Measurements from ENCODE around the gene RAB27B.

Gene RAB27B

GRCh38 chr18:54875063-54875462 lies 46.8 kb downstream of the RAB27B start:
- H3K27me3 ChIP-seq (replicated peaks) = no peaks in the 10 kb centered on the region
- in situ Hi-C loops (cut with HindIII; ENCODE audit: low pct_ligation_motif_present, low sequenced_read_pairs) = no loop called here
- H3K4me3 ChIP-seq (ENCODE audit: low read depth, low read length) = no peak overlapping the region
- DNase-seq = no peak
- no peak overlapping the region for H3K27ac ChIP-seq
- no peaks in the 10 kb centered on the region for H3K36me3 ChIP-seq (replicated peaks)
- no peak for TF ChIP-seq CTCF (IDR thresholded peaks at IDR 0.05; ENCODE audit: low read depth, low read length, missing control alignments)

GRCh38 chr18:54877076-54877475 lies 48.8 kb downstream of the RAB27B start:
- Histone ChIP-seq H3K4me3 (ENCODE audit: low read depth, low read length) (no peak overlapping the region), H3K27ac (no peak overlapping the region), H3K36me3 (replicated peaks) (no peaks in the 10 kb centered on the region), H3K27me3 (replicated peaks) (no peaks in the 10 kb centered on the region)
- TF ChIP-seq CTCF (IDR thresholded peaks at IDR 0.05; ENCODE audit: low read depth, low read length, missing control alignments) = no peak
- in situ Hi-C loops (cut with HindIII; ENCODE audit: low pct_ligation_motif_present, low sequenced_read_pairs) = no loop called here
- DNase-seq = no peak

DNA sequence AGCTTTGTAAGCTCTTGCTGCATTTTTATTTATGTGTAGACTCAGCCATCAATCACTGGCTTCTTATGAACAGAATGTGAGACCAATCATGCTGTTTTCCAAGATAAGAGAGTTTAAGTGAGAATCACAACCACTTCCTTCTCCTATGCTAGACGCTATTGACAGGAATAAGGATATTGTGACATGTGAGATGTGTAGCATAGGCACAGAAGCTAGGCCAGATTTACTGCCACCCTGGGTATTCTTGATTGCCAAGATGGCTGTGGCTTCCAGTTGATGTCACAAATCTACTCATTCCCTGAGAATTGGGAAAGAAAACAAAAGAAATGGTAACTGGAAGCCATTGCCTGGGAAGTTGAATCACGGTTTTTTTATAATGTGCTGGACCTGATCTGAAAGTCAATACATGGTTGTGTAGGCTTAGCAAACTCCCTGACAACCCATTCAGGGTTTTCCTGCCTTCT lies 49.9 kb downstream of the RAB27B start:
- Histone ChIP-seq H3K27ac (peak overlapping the region; percentile 10), H3K36me3 (replicated peaks) (no peaks in the 10 kb centered on the region), H3K27me3 (replicated peaks) (no peaks in the 10 kb centered on the region), H3K4me3 (ENCODE audit: low read depth, low read length) (no peak overlapping the region)
- no peak for TF ChIP-seq CTCF (IDR thresholded peaks at IDR 0.05; ENCODE audit: low read depth, low read length, missing control alignments)
- DNase-seq = peak; percentile 13
- in situ Hi-C loops (cut with HindIII; ENCODE audit: low pct_ligation_motif_present, low sequenced_read_pairs) = no loop called here

DNA sequence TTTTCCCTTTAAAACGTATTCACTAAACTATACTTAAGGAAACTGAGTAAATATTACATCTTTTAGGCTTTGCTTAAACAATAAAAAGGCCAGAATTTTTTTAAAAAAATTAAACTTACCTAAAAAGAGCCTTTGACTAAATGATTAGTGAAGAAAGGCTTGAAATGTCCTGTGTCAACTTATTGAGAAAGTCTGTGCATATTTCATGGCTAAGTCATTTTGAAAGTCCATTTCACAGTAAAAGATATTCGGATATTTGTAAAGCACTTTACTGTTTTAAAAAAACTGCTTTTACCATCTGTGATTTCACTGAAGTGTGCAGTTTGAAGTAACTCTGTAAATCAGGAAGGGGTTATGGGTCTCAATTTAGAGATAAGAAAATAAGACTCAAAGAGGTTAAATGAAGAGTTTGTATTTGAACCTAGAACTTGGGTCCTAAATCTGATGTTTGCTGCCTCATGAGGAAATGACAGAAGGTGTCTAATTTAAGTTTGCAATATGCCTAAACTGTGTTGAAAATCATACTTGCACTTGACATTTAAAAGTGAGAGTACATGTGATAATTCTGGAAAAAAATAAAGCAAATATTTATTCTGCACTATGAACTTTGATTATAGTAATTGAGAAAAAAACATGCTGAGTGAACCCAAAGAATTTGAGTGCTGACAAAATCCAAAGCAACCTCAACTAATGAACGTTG lies 50.5 kb downstream of the RAB27B start:
- DNase-seq = no peak
- Histone ChIP-seq H3K4me3 (ENCODE audit: low read depth, low read length) (no peak overlapping the region), H3K27ac (peak overlapping the region; percentile 10), H3K27me3 (replicated peaks) (no peaks in the 10 kb centered on the region), H3K36me3 (replicated peaks) (no peaks in the 10 kb centered on the region)
- in situ Hi-C loops (cut with HindIII; ENCODE audit: low pct_ligation_motif_present, low sequenced_read_pairs) = no loop called here
- TF ChIP-seq CTCF (IDR thresholded peaks at IDR 0.05; ENCODE audit: low read depth, low read length, missing control alignments) = no peak

- no peaks in the 10 kb centered on the region for H3K36me3 ChIP-seq (replicated peaks)
- H3K27me3 ChIP-seq (replicated peaks) = no peaks in the 10 kb centered on the region
- TF ChIP-seq CTCF (IDR thresholded peaks at IDR 0.05; ENCODE audit: low read depth, low read length, missing control alignments) = no peak
- no peak overlapping the region for H3K27ac ChIP-seq
- no peak for DNase-seq
- H3K4me3 ChIP-seq (ENCODE audit: low read depth, low read length) = no peak overlapping the region
- in situ Hi-C loops (cut with HindIII; ENCODE audit: low pct_ligation_motif_present, low sequenced_read_pairs) = no loop called here
Observed at GRCh38 chr18:54879691-54880090, 51.4 kb downstream of the RAB27B start.
